ENCODE data around the gene GTPBP4.

The GTPBP4 gene

DNA sequence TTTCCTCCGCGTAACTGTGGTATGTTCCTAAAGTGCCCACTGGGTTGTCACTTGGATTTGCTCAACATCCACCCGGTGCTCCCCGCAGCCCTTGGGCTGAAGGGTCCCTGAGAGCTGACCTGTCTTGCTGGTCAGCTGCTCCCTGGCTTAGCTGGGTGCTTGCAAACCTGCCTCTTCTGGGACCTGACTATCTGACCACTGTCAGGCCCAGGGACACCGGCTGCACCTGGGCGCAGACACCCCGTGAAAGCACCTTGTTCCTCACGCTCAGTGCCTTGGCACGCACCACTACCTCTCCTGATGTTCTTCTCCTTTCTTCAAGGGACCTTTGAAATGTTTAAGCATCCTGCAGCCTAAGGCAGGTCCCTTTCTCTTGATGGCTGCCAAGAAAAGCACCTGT lies 30.1 kb upstream of the GTPBP4 start:
- H3K4me3 ChIP-seq (ENCODE audit: low read length), result no peak overlapping the region
- TF ChIP-seq, protein P1, sequence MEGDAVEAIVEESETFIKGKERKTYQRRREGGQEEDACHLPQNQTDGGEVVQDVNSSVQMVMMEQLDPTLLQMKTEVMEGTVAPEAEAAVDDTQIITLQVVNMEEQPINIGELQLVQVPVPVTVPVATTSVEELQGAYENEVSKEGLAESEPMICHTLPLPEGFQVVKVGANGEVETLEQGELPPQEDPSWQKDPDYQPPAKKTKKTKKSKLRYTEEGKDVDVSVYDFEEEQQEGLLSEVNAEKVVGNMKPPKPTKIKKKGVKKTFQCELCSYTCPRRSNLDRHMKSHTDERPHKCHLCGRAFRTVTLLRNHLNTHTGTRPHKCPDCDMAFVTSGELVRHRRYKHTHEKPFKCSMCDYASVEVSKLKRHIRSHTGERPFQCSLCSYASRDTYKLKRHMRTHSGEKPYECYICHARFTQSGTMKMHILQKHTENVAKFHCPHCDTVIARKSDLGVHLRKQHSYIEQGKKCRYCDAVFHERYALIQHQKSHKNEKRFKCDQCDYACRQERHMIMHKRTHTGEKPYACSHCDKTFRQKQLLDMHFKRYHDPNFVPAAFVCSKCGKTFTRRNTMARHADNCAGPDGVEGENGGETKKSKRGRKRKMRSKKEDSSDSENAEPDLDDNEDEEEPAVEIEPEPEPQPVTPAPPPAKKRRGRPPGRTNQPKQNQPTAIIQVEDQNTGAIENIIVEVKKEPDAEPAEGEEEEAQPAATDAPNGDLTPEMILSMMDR (conservative IDR thresholded peaks at IDR 0.05; ENCODE audit: low read length), result no peak
- no peak for DNase-seq (ENCODE audit: low read depth)

DNA sequence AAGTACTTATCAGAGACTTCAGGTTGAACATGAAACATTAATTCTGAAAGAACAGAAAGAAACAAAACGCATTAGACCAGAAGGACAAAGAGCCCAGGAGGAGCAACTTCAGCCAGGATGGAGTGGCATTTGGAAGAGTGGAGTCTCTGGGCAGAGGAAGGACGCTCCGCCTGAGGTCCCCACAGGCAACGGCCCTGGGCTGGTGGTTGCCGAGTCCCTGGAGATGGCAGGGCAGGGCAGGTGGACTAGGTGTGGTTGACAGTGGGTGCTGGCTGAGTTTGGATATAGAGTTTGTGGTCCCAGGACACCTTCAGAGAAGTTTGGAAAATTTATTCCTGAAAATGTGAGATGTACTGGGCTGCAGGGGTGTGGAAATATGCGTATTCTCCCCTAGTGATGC lies 29.4 kb upstream of the GTPBP4 start:
- DNase-seq (ENCODE audit: low read depth), result no peak
- TF ChIP-seq, protein P1 (conservative IDR thresholded peaks at IDR 0.05; ENCODE audit: low read length), result no peak
- no peak overlapping the region for H3K4me3 ChIP-seq (ENCODE audit: low read length)

- TF ChIP-seq, protein P1 (conservative IDR thresholded peaks at IDR 0.05; ENCODE audit: low read length), result no peak
- DNase-seq (ENCODE audit: low read depth), result no peak
- H3K4me3 ChIP-seq (ENCODE audit: low read length), result no peak overlapping the region
These were observed 25.9 kb upstream of the GTPBP4 start for GRCh38 chr10:962342-962741.

DNA sequence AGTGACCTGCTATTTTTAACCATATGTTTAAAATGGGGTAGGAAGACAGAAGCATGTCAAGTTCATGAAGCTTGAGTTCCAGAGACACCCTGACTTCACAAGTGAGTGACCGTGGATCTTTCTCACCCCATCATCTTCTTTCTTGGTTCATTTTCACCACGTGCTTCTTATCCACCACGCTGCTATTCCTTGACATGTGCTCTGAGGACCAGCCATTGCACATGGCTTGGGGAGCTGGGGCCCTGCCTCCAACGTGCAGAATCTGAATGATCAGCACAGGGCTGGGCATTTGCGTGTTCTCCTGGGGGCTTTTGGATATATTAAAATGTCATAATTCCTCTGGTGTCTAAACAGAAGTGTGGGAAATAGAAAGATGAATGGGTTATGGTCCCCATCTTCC lies 25.0 kb upstream of the GTPBP4 start:
- TF ChIP-seq, protein P1 (conservative IDR thresholded peaks at IDR 0.05; ENCODE audit: low read length), result no peak
- no peak for DNase-seq (ENCODE audit: low read depth)
- no peak overlapping the region for H3K4me3 ChIP-seq (ENCODE audit: low read length)

GRCh38 chr10:963655-964054 lies 24.6 kb upstream of the GTPBP4 start:
- TF ChIP-seq, protein P1 (conservative IDR thresholded peaks at IDR 0.05; ENCODE audit: low read length), result no peak

GRCh38 chr10:964321-964987 lies 23.8 kb upstream of the GTPBP4 start:
- no peak overlapping the region for H3K4me3 ChIP-seq (ENCODE audit: low read length)
- TF ChIP-seq, protein P1 (conservative IDR thresholded peaks at IDR 0.05; ENCODE audit: low read length), result no peak
- DNase-seq (ENCODE audit: low read depth), result no peak

More at GRCh38 chr10:963655-964054, 24.6 kb upstream of the GTPBP4 start:
- no peak for DNase-seq (ENCODE audit: low read depth)
- H3K4me3 ChIP-seq (ENCODE audit: low read length), result no peak overlapping the region

- TF ChIP-seq, protein P1 (conservative IDR thresholded peaks at IDR 0.05; ENCODE audit: low read length), result no peak
- DNase-seq (ENCODE audit: low read depth), result no peak
These were observed 23.2 kb upstream of the GTPBP4 start for GRCh38 chr10:964988-965417.

More at GRCh38 chr10:964988-965417, 23.2 kb upstream of the GTPBP4 start:
- no peak overlapping the region for H3K4me3 ChIP-seq (ENCODE audit: low read length)

All from AG10803 (cell line).